Keratinocyte (primary cell): ENCODE measurements around the gene MLLT1. TPM values are rescaled to one million over a fixed set of nuclear protein-coding genes. Genes with fewer than 3 reads are reported as not detected.

ENCODE experiments used
- DNase-seq: peaks from one replicate; pipeline ENCODE4 v3.0.0-alpha.2; 2011; ENCODE audit warnings: low read depth, missing footprints, low spot score
- FAIRE-seq: peaks from 2 replicates; lab custom pipeline; 2011; peaks lifted over from hg19 to GRCh38; lab: Jason Lieb, UNC
- H2AFZ ChIP-seq: 2 replicates; pipeline ENCODE4 v1.6.0; 2012; ENCODE audit warnings: low read length, control low read depth, inconsistent platforms; ENCODE audit not compliant: control insufficient read depth
- H3K27ac ChIP-seq: 2 replicates; pipeline ENCODE4 v1.5.1; 2011; ENCODE audit warnings: low read length; ENCODE audit not compliant: control insufficient read depth, insufficient read depth
- H3K27me3 ChIP-seq: 3 replicates; pipeline ENCODE4 v1.6.0; 2011; ENCODE audit warnings: low read length; ENCODE audit not compliant: control insufficient read depth, insufficient read depth; ENCODE audit errors: extremely low read depth
- H3K36me3 ChIP-seq, 2 experiments: 2 replicates in 1 of 2; 3 replicates in 1 of 2; pipeline ENCODE4 v1.5.1; 2011; ENCODE audit warnings: low read length in 2 of 2, mild to moderate bottlenecking in 1 of 2; ENCODE audit not compliant: control insufficient read depth in 2 of 2, insufficient read depth in 2 of 2; ENCODE audit errors: extremely low read depth in 1 of 2
- H3K4me1 ChIP-seq: 3 replicates; pipeline ENCODE4 v1.5.1; 2011; ENCODE audit warnings: low read length; ENCODE audit not compliant: control insufficient read depth, insufficient read depth; ENCODE audit errors: extremely low read depth
- H3K4me2 ChIP-seq: 3 replicates; pipeline ENCODE4 v1.6.0; 2011; ENCODE audit warnings: low read depth, low read length; ENCODE audit not compliant: control insufficient read depth, insufficient read depth; ENCODE audit errors: extremely low read depth
- H3K4me3 ChIP-seq, 3 experiments: fragments of 200-600 bp in 1 of 3; sonication (generic) in 1 of 3; 2 replicates in 2 of 3; 3 replicates in 1 of 3; pipeline ENCODE4 v1.5.1; 2011 to 2016; ENCODE audit warnings: low read length in 3 of 3, mild to moderate bottlenecking in 3 of 3, control low read depth in 2 of 3, inconsistent platforms in 1 of 3, low read depth in 1 of 3, mixed read lengths in 1 of 3, mixed run types in 1 of 3, moderate library complexity in 1 of 3; ENCODE audit not compliant: control insufficient read depth in 2 of 3, insufficient read depth in 2 of 3; ENCODE audit errors: extremely low read depth in 1 of 3
- H3K79me2 ChIP-seq: 2 replicates; pipeline ENCODE4 v1.6.0; 2012; ENCODE audit warnings: low read length; ENCODE audit not compliant: control insufficient read depth, insufficient read depth
- H3K9ac ChIP-seq: 3 replicates; pipeline ENCODE4 v1.6.0; 2011; ENCODE audit warnings: low read length; ENCODE audit not compliant: control insufficient read depth, insufficient read depth; ENCODE audit errors: extremely low read depth
- H3K9me1 ChIP-seq: 3 replicates; pipeline ENCODE4 v1.6.0; 2011; ENCODE audit warnings: low read length; ENCODE audit not compliant: control insufficient read depth, insufficient read depth; ENCODE audit errors: extremely low read depth
- H3K9me3 ChIP-seq: 2 replicates; pipeline ENCODE4 v1.5.1; 2012; ENCODE audit warnings: low read depth, low read length; ENCODE audit not compliant: control insufficient read depth
- H4K20me1 ChIP-seq: 3 replicates; pipeline ENCODE4 v1.6.0; 2011; ENCODE audit warnings: low read length; ENCODE audit not compliant: control insufficient read depth, insufficient read depth; ENCODE audit errors: extremely low read depth
- CTCF ChIP-seq, 3 experiments: IDR thresholded peaks in 1 of 3; conservative IDR thresholded peaks in 1 of 3; optimal IDR thresholded peaks in 1 of 3; 2 replicates in 2 of 3; 3 replicates in 1 of 3; pipeline versions ENCODE3 to v1.5.1; 2011; ENCODE audit warnings: low read length in 3 of 3, mild to moderate bottlenecking in 3 of 3, moderate library complexity in 2 of 3, control low read depth in 1 of 3, inconsistent platforms in 1 of 3; ENCODE audit not compliant: insufficient read depth in 2 of 3; ENCODE audit errors: extremely low read depth in 1 of 3
- EZH2 ChIP-seq: IDR thresholded peaks from one replicate; pipeline ENCODE4 v1.6.1; 2012; ENCODE audit warnings: inconsistent platforms, mild to moderate bottlenecking, low read length, moderate library complexity
- dilution Hi-C: fragments of 300-500 bp; cut with MboI; formaldehyde crosslinking; loops from one replicate; pipeline ENCODE4 v1.7.0; 2020; ENCODE audit warnings: low sequenced_read_pairs; ENCODE audit not compliant: extremely low pct_ligation_motif_present
- polyA plus RNA-seq, 5 experiments: library from polyadenylated mRNA; depleted of rRNA in 3 of 5; stranded (reverse) in 3 of 5; stranded (forward) in 1 of 5; unstranded in 1 of 5; fragments of >200 nt; gene quantifications; 1 replicate in 1 of 5; 2 replicates in 3 of 5; 3 replicates in 1 of 5; pipeline versions ENCODE4 v1.2.1 to v1.2.3, GENCODE V29; 2011 to 2012; ENCODE audit warnings: missing spikeins in 2 of 5, low read depth in 1 of 5, low replicate concordance in 1 of 5

MLLT1 gene
- polyA plus RNA-seq, 1 donor (not counting 4 experiments of a cell fraction or from before 2014, with no cell fraction given) = 8.3 TPM

GRCh38 chr19:6268382-6268771, 11.4 kb downstream of the MLLT1 start:
- Histone ChIP-seq H3K27ac (no peak overlapping the region), H3K9me1 (no peaks in the 10 kb centered on the region), H3K4me3 (no peak overlapping the region), H3K36me3 (peaks cover 6 to 12% of the 10 kb centered on the region in 2 experiments), H2AFZ (no peak overlapping the region), H3K79me2 (peaks cover 73% of the 10 kb centered on the region), H3K9ac (no peak overlapping the region), H3K27me3 (no peaks in the 10 kb centered on the region), H4K20me1 (peaks cover 31% of the 10 kb centered on the region), H3K9me3 (no peaks in the 10 kb centered on the region), H3K4me1 (peaks cover 17% of the 10 kb centered on the region), H3K4me2 (no peak overlapping the region)
- dilution Hi-C loops = no loop called here
- no peak for TF ChIP-seq CTCF (optimal IDR thresholded peaks at IDR 0.05 in 1 of 3, IDR thresholded peaks at IDR 0.05 in 1 of 3, conservative IDR thresholded peaks at IDR 0.05 in 1 of 3; ENCODE audit: extremely low read depth in 1 of 3, insufficient read depth in 2 of 3, low read length in 3 of 3)
- no peak for TF ChIP-seq EZH2
- peak; percentile 13 for FAIRE-seq
- no peak for DNase-seq

DNA sequence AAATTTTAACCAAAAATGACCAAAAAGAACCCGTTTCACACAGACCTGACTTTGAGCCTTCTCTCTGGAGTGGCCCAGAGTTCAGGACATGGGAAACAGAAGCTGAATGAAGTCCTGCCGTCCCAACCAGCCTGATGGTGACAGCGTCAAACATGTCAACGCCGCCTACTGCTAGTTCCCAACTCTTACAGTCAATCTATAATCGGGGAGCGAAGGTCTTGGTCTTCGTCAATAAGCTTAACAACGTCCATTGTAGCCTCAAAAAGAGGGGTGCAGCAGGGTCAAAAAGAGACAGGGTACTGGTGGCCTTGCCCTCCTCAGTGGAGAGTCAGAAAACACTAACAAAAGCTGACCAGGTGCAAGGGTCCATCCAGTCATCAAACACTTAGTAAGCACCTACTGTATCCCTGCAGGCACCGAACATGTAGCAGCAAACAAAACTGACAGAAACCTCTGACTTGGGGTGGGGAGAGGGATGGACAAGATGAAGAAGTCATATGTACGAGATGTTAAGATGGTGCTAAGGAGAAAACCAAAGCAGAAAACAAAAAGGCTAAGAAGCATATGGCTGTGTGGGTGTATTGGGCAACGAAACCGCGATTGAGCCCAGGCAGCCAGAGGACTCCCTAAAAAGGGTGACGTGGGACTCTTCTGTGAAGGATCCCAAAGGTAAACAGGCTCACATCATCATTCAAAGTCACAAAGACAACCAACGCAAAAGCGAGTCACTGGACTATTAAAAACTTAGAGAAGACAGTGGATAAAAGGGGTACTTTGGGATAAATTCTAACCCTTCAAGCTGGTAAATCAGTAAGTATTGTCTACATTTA, 12.0 kb downstream of the MLLT1 start:
- Histone ChIP-seq H3K4me1 (peaks cover 15% of the 10 kb centered on the region), H3K79me2 (peaks cover 69% of the 10 kb centered on the region), H3K9me1 (no peaks in the 10 kb centered on the region), H3K4me3 (no peak overlapping the region), H3K9ac (no peak overlapping the region), H3K9me3 (no peaks in the 10 kb centered on the region), H3K4me2 (no peak overlapping the region), H3K27ac (no peak overlapping the region), H3K27me3 (no peaks in the 10 kb centered on the region), H3K36me3 (peaks cover 9 to 14% of the 10 kb centered on the region in 2 experiments), H2AFZ (no peak overlapping the region), H4K20me1 (peaks cover 25% of the 10 kb centered on the region)
- no peak for TF ChIP-seq CTCF (optimal IDR thresholded peaks at IDR 0.05 in 1 of 3, IDR thresholded peaks at IDR 0.05 in 1 of 3, conservative IDR thresholded peaks at IDR 0.05 in 1 of 3; ENCODE audit: extremely low read depth in 1 of 3, insufficient read depth in 2 of 3, low read length in 3 of 3)
- FAIRE-seq (no peak), DNase-seq (no peak)
- dilution Hi-C loops = no loop called here
